Body of pancreas (tissue), 4 donors: Measurements from ENCODE around the gene SCN8A. TPM values are rescaled to one million over a fixed set of nuclear protein-coding genes. Genes with fewer than 3 reads are reported as not detected.

ENCODE experiments used
- ATAC-seq: fragments of 150-250 bp; one replicate; pipeline ENCODE4 v1.9.1; 2016
- DNase-seq, 4 donors: peaks; one replicate each; pipeline ENCODE4 v3.0.0-alpha.2; 2019
- H3K27ac ChIP-seq, 4 donors: fragments of 200-600 bp; sonication (generic); 1 replicate in 3 of 4; 2 replicates in 1 of 4; pipeline versions ENCODE4 v1.5.1 to v1.6.1; 2016 to 2019; ENCODE audit warnings: mild to moderate bottlenecking in 1 of 4, mixed read lengths in 1 of 4, moderate library complexity in 1 of 4
- H3K27me3 ChIP-seq, 2 donors: fragments of 200-600 bp; sonication (generic); one replicate each; pipeline ENCODE4 v1.6.0; 2016; ENCODE audit warnings: mild to moderate bottlenecking in 1 of 2
- H3K36me3 ChIP-seq, 2 donors: fragments of 200-600 bp; sonication (generic); replicated peaks in 1 of 2; 2 replicates each; pipeline ENCODE4 v1.5.1; 2016; ENCODE audit warnings: low read depth in 2 of 2; ENCODE audit not compliant: insufficient read depth in 1 of 2
- H3K4me1 ChIP-seq: fragments of 200-600 bp; sonication (generic); one replicate; pipeline ENCODE4 v1.6.0; 2016
- H3K4me3 ChIP-seq, 2 donors: fragments of 200-600 bp; sonication (generic); 1 replicate in 1 of 2; 2 replicates in 1 of 2; pipeline ENCODE4 v1.5.1; 2016 to 2019
- H3K9me3 ChIP-seq, 3 donors: fragments of 200-600 bp; sonication (generic); 1 replicate in 2 of 3; 2 replicates in 1 of 3; pipeline ENCODE4 v1.5.1; 2016
- POLR2A ChIP-seq, 3 donors: fragments of 450-650 bp; IDR thresholded peaks; one replicate each; pipeline ENCODE4 v1.6.1; 2016; ENCODE audit warnings: antibody characterized with exemption in 3 of 3, mild to moderate bottlenecking in 2 of 3
- WGBS, 2 donors: methylation state at CpG; one replicate each; pipeline ENCODE4 v1.1.5; 2017; 5-methylcytosine and 5-hydroxymethylcytosine counted together
- intact Hi-C: fragments of 100-400 bp; cut with DNase I; formaldehyde crosslinking; loops from one replicate; pipeline ENCODE4 v1.15.1; 2023
- total RNA-seq, 2 donors: library from RNA; depleted of rRNA; stranded (reverse); fragments of >200 nt; gene quantifications; one replicate each; pipeline ENCODE4 v1.1.0, GENCODE V29; 2016
- TF ChIP-seq, protein P1 (sequence below), 7 experiments: fragments of 450-650 bp in 4 of 7; fragments of 200-600 bp in 3 of 7; sonication (generic) in 3 of 7; IDR thresholded peaks; one replicate each; pipeline ENCODE4 v1.5.1; 2016 to 2019; ENCODE audit warnings: antibody characterized with exemption in 7 of 7

SCN8A gene
- total RNA-seq, 2 donors from 2014 or later: 4.9 to 11.2 TPM

DNA sequence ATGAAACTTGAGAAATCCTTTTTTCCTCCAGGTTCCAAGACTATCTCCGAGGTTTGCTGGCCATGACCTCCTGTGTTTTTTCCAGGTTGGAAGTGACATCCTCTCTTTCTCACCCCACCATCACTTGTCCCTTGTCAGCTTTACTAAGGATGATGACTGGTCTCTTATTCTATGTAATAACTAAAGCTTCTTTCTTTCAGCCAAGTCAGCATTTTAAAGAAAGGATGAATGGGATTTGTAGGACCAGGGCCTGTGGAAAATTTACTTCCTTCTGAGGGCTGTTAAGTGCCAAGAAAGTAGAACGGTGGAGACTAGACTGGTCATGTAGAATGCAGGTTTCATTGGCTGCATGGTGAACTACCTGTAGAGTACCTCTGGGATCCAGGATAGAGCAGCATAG is 183.9 kb downstream of the SCN8A start:
- ATAC-seq: no peak
- H3K27ac ChIP-seq: no peak overlapping the region
- WGBS, 2 donors: 74 to 76% methylated on average over 2 of the region's 2 CpGs
- no peaks in the 10 kb centered on the region for H3K27me3 ChIP-seq
- H3K4me3 ChIP-seq: no peak overlapping the region
- H3K36me3 ChIP-seq: no peaks in the 10 kb centered on the region
- no peak for DNase-seq
- H3K9me3 ChIP-seq: no peaks in the 10 kb centered on the region
- intact Hi-C loops: no loop called here
- H3K4me1 ChIP-seq: no peaks in the 10 kb centered on the region
- TF ChIP-seq, protein P1, sequence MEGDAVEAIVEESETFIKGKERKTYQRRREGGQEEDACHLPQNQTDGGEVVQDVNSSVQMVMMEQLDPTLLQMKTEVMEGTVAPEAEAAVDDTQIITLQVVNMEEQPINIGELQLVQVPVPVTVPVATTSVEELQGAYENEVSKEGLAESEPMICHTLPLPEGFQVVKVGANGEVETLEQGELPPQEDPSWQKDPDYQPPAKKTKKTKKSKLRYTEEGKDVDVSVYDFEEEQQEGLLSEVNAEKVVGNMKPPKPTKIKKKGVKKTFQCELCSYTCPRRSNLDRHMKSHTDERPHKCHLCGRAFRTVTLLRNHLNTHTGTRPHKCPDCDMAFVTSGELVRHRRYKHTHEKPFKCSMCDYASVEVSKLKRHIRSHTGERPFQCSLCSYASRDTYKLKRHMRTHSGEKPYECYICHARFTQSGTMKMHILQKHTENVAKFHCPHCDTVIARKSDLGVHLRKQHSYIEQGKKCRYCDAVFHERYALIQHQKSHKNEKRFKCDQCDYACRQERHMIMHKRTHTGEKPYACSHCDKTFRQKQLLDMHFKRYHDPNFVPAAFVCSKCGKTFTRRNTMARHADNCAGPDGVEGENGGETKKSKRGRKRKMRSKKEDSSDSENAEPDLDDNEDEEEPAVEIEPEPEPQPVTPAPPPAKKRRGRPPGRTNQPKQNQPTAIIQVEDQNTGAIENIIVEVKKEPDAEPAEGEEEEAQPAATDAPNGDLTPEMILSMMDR (IDR thresholded peaks at IDR 0.05): no peak
- no peak for TF ChIP-seq POLR2A (IDR thresholded peaks at IDR 0.05)

DNA sequence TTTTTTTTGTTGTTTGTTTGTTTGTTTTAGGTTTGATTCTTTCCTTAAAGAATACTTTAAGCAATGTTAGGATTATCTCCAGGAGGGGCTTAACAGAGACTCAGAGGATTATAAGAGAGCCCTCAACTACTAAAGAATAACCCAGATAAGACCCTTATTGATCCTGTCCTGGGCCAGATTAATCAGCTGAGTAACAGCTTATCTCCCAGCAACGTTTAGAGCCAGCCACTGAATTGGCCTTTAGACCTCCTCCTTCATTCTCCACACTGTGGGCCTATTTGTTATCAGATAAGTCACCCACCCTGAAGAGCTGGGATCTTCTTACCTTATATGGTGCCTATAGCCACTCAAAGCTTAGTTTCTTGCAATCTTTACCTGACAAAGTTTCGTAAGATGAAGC is 186.4 kb downstream of the SCN8A start:
- no peaks in the 10 kb centered on the region for H3K27me3 ChIP-seq
- H3K4me1 ChIP-seq: no peaks in the 10 kb centered on the region
- 55% methylated on average over 2 of the region's 2 CpGs for WGBS, 2 donors
- DNase-seq (no peak), ATAC-seq (no peak)
- no peak for TF ChIP-seq POLR2A (IDR thresholded peaks at IDR 0.05)
- no peak overlapping the region for H3K27ac ChIP-seq
- intact Hi-C loops: no loop called here
- H3K9me3 ChIP-seq: no peaks in the 10 kb centered on the region
- no peaks in the 10 kb centered on the region for H3K36me3 ChIP-seq
- no peak overlapping the region for H3K4me3 ChIP-seq

DNA sequence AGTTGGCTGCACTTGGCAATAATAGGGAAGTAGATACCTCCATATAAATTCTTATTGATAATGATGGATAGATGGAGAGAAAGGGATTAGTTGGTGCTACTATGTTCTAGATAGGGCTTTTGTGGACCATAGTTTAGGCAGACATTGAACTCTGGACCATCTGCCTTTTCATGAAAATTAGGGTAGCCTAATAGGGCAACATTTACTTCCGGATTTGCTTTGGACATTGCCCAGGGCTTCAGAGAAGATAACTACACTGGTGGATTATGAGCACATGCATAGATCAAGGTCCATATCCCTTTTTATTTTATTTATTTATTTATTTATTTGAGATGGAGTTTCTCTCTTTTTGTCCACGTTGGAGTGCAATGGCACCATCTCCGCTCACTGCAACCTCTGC is 186.9 kb downstream of the SCN8A start:
- WGBS, 2 donors: 83 to 92% methylated on average over 3 of the region's 3 CpGs

DNA sequence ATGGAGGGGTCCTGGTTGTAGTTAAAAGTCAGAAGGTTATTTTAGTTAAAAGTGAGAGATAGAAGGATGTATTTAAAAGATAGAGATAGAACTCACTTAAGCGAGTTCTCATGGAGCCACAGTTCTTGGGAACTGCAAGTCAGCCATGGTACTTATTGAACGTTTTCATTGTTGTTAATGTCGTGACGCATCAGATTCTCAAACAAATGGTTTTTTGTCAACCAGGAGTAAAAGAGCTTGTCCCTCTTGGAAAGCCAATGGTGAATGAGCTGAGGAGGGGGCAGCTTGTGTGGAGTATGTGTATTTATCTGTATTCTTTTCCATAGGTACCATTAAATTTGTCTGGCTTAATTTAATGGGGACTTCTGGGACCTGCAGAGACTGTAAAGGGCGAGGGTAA is 188.8 kb downstream of the SCN8A start:
- no peak for TF ChIP-seq POLR2A (IDR thresholded peaks at IDR 0.05)
- TF ChIP-seq, protein P1 (IDR thresholded peaks at IDR 0.05): no peak
- ATAC-seq (no peak), DNase-seq (no peak)
- intact Hi-C loops: no loop called here
- no peak overlapping the region for H3K4me3 ChIP-seq
- H3K9me3 ChIP-seq: no peaks in the 10 kb centered on the region
- 86 to 92% methylated on average over 5 of the region's 5 CpGs for WGBS, 2 donors
- H3K4me1 ChIP-seq: no peaks in the 10 kb centered on the region
- no peaks in the 10 kb centered on the region for H3K27me3 ChIP-seq
- H3K27ac ChIP-seq: no peak overlapping the region
- no peaks in the 10 kb centered on the region for H3K36me3 ChIP-seq

More for the DNA sequence above, 186.9 kb downstream of the SCN8A start:
- intact Hi-C loops: no loop called here
- no peaks in the 10 kb centered on the region for H3K27me3 ChIP-seq
- DNase-seq (no peak), ATAC-seq (no peak)
- TF ChIP-seq, protein P1 (IDR thresholded peaks at IDR 0.05): no peak
- no peak for TF ChIP-seq POLR2A (IDR thresholded peaks at IDR 0.05)
- H3K27ac ChIP-seq: no peak overlapping the region
- H3K4me3 ChIP-seq: no peak overlapping the region
- H3K36me3 ChIP-seq: no peaks in the 10 kb centered on the region
- no peaks in the 10 kb centered on the region for H3K9me3 ChIP-seq
- H3K4me1 ChIP-seq: no peaks in the 10 kb centered on the region

DNA sequence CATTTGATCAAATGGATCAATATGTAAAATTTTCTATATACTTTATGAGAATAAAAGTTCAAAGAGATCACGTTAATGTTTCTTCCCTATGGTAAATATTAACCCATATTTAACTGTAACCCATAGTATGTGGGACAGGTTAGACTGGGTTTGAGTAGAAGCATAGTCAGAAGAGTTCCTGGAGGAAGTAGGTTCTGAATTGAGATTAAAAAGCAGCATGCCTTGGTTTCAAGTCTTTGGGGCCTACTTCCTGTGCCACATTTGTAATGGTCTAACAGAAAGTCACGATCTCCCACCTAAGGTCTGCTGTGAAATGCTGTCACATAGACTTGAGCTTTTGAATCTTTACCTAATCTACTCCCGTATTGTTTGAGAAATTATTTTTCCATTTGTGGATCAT is 193.7 kb downstream of the SCN8A start:
- no peak for ATAC-seq
- H3K27ac ChIP-seq: no peak overlapping the region
- intact Hi-C loops: no loop called here
- H3K4me3 ChIP-seq: no peak overlapping the region
- H3K27me3 ChIP-seq: no peaks in the 10 kb centered on the region
- 71 to 72% methylated on average over 3 of the region's 3 CpGs for WGBS, 2 donors
- no peaks in the 10 kb centered on the region for H3K9me3 ChIP-seq
- DNase-seq: no peak
- H3K36me3 ChIP-seq: no peaks in the 10 kb centered on the region
- no peaks in the 10 kb centered on the region for H3K4me1 ChIP-seq
- TF ChIP-seq POLR2A (IDR thresholded peaks at IDR 0.05): no peak
- TF ChIP-seq, protein P1 (IDR thresholded peaks at IDR 0.05): no peak
